ENCODE results near the gene ZFP36.

The ZFP36 gene

GRCh38 chr19:39407410-39407659, 688 bp downstream of the ZFP36 start:
- DNase-seq, result no peak

DNA sequence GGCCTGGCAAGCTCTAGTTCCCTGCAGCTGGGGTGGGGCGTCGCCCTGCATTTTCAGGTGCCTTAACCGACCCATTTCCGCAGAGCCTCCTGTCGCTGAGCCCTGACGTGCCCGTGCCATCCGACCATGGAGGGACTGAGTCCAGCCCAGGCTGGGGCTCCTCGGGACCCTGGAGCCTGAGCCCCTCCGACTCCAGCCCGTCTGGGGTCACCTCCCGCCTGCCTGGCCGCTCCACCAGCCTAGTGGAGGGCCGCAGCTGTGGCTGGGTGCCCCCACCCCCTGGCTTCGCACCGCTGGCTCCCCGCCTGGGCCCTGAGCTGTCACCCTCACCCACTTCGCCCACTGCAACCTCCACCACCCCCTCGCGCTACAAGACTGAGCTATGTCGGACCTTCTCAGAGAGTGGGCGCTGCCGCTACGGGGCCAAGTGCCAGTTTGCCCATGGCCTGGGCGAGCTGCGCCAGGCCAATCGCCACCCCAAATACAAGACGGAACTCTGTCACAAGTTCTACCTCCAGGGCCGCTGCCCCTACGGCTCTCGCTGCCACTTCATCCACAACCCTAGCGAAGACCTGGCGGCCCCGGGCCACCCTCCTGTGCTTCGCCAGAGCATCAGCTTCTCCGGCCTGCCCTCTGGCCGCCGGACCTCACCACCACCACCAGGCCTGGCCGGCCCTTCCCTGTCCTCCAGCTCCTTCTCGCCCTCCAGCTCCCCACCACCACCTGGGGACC, 1.2 kb downstream of the ZFP36 start:
- no peak for DNase-seq

GRCh38 chr19:39408392-39409207, 2.0 kb downstream of the ZFP36 start:
- DNase-seq, result no peak

DNA sequence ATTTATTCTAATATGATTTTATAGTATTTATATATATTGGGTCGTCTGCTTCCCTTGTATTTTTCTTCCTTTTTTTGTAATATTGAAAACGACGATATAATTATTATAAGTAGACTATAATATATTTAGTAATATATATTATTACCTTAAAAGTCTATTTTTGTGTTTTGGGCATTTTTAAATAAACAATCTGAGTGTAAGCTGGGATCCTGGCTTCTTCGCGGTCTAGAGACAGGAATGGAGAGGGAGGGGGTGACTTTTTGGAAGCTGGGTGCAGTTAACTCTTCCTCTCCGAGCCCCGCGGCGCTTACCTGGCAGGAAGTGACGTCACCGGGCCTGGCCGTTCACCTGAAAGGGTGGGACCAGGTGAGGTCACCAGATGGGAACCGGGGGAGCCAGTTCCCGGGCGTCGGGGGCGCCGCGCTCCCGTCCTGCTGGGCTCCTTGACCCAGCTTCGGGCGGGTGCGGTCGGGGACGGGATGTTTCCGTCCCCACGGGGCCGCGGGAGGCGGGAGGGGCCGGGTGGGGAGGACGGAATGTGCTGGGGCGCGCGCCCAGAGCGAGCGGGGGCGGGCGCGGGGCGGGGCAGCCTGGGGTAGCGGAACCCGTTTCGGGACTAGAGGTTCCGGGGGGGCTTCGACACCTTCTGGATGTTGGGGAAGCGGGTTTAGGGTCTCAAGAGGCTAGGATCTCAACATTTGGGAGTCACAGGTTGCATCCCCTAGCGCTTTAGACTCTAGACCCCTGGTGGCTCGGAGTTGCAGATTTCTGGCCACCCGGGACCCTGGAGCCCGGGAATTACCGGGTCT, 2.8 kb downstream of the ZFP36 start:
- DNase-seq, result peak; percentile 75

GRCh38 chr19:39410017-39410830, 3.6 kb downstream of the ZFP36 start:
- no peak for DNase-seq

- DNase-seq, result no peak
Observed at GRCh38 chr19:39410831-39411080, 4.1 kb downstream of the ZFP36 start.

- DNase-seq, result no peak
Observed at GRCh38 chr19:39411081-39411831, 4.6 kb downstream of the ZFP36 start.

- peak; percentile 92 for DNase-seq
Observed at GRCh38 chr19:39411832-39412099, 5.1 kb downstream of the ZFP36 start.

- peak; percentile 97 for DNase-seq
Observed at GRCh38 chr19:39412100-39412866, 5.6 kb downstream of the ZFP36 start, which contains the start of gene PLEKHG2. Gene PLEKHG2 (plus strand): TSS chr19:39412669. CDS start chr19:39414087, 1,418 bp downstream.

DNA sequence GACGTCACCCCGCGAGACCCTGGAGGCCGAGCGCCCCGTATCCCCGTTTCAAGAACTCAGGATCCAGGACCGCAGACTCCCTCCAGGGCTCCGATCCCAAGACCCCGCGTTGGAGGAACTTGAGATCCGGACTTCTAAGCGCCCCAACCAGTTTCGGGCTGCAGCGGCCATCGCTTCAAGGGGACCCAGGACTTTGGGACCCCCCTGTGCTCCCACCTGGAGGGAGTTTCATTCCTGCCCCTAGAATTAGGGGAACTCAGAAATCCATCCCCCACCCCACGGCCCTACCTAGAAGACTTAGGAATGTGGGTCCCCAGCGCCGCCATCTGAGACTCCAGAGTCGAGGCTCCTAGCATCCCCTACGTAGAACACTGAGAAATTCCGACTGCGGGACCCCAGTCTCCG, 6.2 kb downstream of the ZFP36 start:
- DNase-seq, result no peak

- DNase-seq, result no peak
Observed at GRCh38 chr19:39413272-39413910, 6.7 kb downstream of the ZFP36 start.

- no peak for DNase-seq
Observed at GRCh38 chr19:39413911-39414608, 7.4 kb downstream of the ZFP36 start.

DNA sequence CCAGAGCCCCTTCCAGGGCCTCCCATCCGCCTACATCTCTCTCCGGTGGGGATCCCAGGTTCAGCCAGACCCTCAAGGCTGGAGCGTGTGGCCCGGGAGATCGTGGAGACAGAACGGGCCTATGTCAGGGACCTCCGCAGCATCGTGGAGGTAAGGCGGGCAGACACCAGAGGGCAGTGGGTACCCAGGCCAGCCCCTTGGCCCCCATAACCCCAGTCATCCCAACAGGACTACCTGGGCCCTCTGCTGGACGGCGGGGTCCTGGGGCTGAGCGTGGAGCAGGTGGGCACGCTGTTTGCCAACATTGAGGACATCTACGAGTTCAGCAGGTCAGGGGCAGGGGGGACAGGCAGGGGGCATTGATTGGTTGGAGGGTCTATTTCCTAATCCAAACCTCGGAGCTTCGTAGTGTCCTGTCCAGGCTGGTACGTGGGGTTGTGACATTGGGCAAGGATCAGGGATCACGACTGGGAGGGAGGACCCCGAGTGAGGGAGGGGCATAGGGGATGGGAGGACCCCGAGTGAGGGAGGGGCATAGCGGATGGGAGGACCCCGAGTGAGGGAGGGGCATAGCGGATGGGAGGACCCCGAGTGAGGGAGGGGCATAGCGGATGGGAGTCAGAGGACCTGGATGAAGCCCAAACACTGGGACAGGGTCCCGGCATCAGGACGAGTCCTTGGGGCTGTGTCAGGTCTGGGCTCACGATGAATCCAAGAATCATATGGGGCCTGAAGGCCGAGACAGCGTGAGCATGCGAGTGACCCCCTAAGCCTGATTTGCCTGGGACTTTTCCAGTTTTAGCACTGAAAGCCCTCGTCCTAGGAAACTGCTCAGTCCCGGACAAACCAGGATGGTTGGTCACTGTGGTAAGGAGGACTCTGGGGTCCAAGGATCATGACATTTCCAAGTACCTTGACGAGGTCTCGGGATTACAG, 8.7 kb downstream of the ZFP36 start:
- DNase-seq, result no peak

- no peak for DNase-seq
Observed at GRCh38 chr19:39416152-39417120, 9.8 kb downstream of the ZFP36 start.

DNA sequence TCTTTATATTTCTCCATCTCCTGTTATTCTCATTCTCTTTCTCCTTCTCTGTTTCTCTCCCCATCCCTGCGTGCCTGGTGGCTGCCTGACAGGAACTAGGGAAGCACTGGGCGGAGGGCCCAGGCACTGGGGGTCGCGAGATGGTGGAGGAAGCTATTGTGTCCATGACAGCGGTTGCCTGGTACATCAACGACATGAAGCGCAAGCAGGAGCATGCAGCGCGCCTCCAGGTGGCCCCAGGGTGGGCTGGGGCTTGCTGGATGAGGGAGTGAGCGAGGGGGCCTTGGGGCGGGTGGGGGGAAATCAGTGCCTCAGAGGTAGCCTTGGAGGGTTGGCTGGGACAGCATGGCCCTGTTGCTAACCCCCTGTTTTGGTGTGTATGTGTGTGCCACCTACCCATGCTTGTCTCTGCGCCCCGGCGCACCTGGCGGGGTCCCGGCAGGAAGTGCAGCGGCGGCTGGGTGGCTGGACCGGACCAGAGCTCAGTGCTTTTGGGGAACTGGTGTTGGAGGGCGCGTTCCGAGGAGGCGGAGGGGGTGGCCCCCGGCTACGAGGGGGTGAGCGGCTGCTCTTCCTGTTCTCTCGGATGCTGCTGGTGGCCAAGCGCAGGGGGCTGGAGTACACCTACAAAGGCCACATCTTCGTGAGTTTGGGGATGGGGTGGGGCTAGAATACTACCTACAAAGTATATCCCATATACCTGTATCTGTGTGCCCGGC, 11.0 kb downstream of the ZFP36 start:
- DNase-seq, result no peak

- DNase-seq, result no peak
Observed at GRCh38 chr19:39419003-39419402, 12.4 kb downstream of the ZFP36 start.

GRCh38 chr19:39420769-39421168, 14.1 kb downstream of the ZFP36 start:
- no peak for DNase-seq

GRCh38 chr19:39422020-39422419, 15.4 kb downstream of the ZFP36 start:
- no peak for DNase-seq
